Endothelial cell of umbilical vein (primary cell): ENCODE data around the gene ANKRD13C.

Experiments
- GATA2 ChIP-seq: IDR thresholded peaks from 2 replicates; pipeline ENCODE4 v1.7.0; 2011; ENCODE audit warnings: low read depth, mild to moderate bottlenecking, moderate library complexity, mixed read lengths, low read length; ENCODE audit not compliant: insufficient read length, insufficient read depth
- POLR2A ChIP-seq: IDR thresholded peaks from 2 replicates; pipeline ENCODE4 v1.6.1; 2012; ENCODE audit warnings: low read depth, mild to moderate bottlenecking, control low read depth, low read length
- POLR2AphosphoS5 ChIP-seq: IDR thresholded peaks from 2 replicates; pipeline ENCODE4 v1.6.1; 2012; ENCODE audit warnings: low read depth, mild to moderate bottlenecking, control low read depth, low read length, moderate library complexity; ENCODE audit not compliant: insufficient read depth
- TF ChIP-seq, protein P1 (sequence below), 2 donors: IDR thresholded peaks; 1 replicate in 1 of 2; 2 replicates in 1 of 2; pipeline ENCODE4 v1.5.1; 2011; ENCODE audit warnings: low read length in 2 of 2, mild to moderate bottlenecking in 2 of 2, moderate library complexity in 2 of 2, control low read depth in 1 of 2, inconsistent platforms in 1 of 2, low read depth in 1 of 2; ENCODE audit not compliant: insufficient read depth in 1 of 2; ENCODE audit errors: extremely low read depth in 1 of 2

DNA sequence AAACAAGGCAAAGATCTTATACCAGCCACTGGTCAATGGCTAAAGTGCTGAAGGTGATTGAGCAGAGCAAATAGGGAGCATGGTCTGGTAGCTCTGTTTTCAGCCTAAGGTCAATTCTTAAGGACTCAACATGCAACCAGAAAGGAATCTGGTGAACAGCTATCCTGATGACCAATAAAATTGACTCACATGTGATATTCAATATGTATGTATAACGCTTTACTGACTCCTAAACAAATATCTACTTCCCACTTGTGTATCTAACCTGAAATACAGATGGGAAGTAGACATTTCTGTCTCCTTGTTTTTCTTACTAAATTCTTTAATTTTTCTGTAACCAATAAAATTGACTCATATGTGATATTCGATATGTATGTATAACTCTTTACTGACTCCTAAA, 31.6 kb upstream of the ANKRD13C start:
- TF ChIP-seq POLR2AphosphoS5 (no peak), GATA2 (no peak), POLR2A (no peak)
- TF ChIP-seq, protein P1, sequence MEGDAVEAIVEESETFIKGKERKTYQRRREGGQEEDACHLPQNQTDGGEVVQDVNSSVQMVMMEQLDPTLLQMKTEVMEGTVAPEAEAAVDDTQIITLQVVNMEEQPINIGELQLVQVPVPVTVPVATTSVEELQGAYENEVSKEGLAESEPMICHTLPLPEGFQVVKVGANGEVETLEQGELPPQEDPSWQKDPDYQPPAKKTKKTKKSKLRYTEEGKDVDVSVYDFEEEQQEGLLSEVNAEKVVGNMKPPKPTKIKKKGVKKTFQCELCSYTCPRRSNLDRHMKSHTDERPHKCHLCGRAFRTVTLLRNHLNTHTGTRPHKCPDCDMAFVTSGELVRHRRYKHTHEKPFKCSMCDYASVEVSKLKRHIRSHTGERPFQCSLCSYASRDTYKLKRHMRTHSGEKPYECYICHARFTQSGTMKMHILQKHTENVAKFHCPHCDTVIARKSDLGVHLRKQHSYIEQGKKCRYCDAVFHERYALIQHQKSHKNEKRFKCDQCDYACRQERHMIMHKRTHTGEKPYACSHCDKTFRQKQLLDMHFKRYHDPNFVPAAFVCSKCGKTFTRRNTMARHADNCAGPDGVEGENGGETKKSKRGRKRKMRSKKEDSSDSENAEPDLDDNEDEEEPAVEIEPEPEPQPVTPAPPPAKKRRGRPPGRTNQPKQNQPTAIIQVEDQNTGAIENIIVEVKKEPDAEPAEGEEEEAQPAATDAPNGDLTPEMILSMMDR (IDR thresholded peaks at IDR 0.05; ENCODE audit: extremely low read depth in 1 of 2, insufficient read depth in 1 of 2, low read depth in 1 of 2, low read length in 2 of 2) = no peak
